KMS-11 (cell line): ENCODE measurements around the gene PLCB2.

Experiments used
- H2AFZ ChIP-seq: fragments of 200-600 bp; sonication (generic); 2 replicates; pipeline ENCODE4 v1.6.1; 2016; ENCODE audit warnings: antibody characterized with exemption, mixed run types, low read depth
- H3K27ac ChIP-seq: fragments of 200-600 bp; sonication (generic); 2 replicates; pipeline ENCODE4 v1.6.1; 2016; ENCODE audit warnings: mild to moderate bottlenecking, mixed run types
- H3K27me3 ChIP-seq: fragments of 200-600 bp; sonication (generic); 2 replicates; pipeline ENCODE4 v1.6.1; 2017; ENCODE audit warnings: mild to moderate bottlenecking, low read depth, mixed run types, moderate library complexity; ENCODE audit not compliant: insufficient read depth
- H3K36me3 ChIP-seq: fragments of 200-600 bp; sonication (generic); 2 replicates; pipeline ENCODE4 v1.6.1; 2017; ENCODE audit warnings: mild to moderate bottlenecking, mixed run types; ENCODE audit not compliant: insufficient read depth
- H3K4me1 ChIP-seq: fragments of 200-600 bp; sonication (generic); 2 replicates; pipeline ENCODE4 v1.6.1; 2016; ENCODE audit warnings: mild to moderate bottlenecking, low read depth, mixed run types; ENCODE audit not compliant: poor library complexity, severe bottlenecking
- H3K4me2 ChIP-seq: fragments of 200-600 bp; sonication (generic); 2 replicates; pipeline ENCODE4 v1.7.0; 2016; ENCODE audit warnings: mild to moderate bottlenecking, mixed run types
- H3K4me3 ChIP-seq: fragments of 200-600 bp; sonication (generic); IDR thresholded peaks from 2 replicates; pipeline ENCODE4 v1.6.1; 2017; ENCODE audit warnings: low read depth, low read length, mixed read lengths; ENCODE audit not compliant: insufficient read depth
- H3K79me2 ChIP-seq: fragments of 200-600 bp; sonication (generic); 2 replicates; pipeline ENCODE4 v1.6.1; 2016; ENCODE audit warnings: low read depth, mixed run types; ENCODE audit not compliant: insufficient read depth
- H3K9ac ChIP-seq: fragments of 200-600 bp; sonication (generic); 2 replicates; pipeline ENCODE4 v1.6.1; 2016; ENCODE audit warnings: mild to moderate bottlenecking, mixed run types
- H4K20me1 ChIP-seq: fragments of 200-600 bp; sonication (generic); 2 replicates; pipeline ENCODE4 v1.6.1; 2016; ENCODE audit warnings: mild to moderate bottlenecking, mixed run types; ENCODE audit not compliant: insufficient read depth
- TF ChIP-seq, protein P1 (sequence below): fragments of 200-600 bp; sonication (generic); conservative IDR thresholded peaks from 2 replicates; pipeline ENCODE4 v1.6.1; 2017; ENCODE audit warnings: low read depth, mild to moderate bottlenecking, antibody characterized with exemption, low read length, moderate library complexity, mixed read lengths

Gene PLCB2

DNA sequence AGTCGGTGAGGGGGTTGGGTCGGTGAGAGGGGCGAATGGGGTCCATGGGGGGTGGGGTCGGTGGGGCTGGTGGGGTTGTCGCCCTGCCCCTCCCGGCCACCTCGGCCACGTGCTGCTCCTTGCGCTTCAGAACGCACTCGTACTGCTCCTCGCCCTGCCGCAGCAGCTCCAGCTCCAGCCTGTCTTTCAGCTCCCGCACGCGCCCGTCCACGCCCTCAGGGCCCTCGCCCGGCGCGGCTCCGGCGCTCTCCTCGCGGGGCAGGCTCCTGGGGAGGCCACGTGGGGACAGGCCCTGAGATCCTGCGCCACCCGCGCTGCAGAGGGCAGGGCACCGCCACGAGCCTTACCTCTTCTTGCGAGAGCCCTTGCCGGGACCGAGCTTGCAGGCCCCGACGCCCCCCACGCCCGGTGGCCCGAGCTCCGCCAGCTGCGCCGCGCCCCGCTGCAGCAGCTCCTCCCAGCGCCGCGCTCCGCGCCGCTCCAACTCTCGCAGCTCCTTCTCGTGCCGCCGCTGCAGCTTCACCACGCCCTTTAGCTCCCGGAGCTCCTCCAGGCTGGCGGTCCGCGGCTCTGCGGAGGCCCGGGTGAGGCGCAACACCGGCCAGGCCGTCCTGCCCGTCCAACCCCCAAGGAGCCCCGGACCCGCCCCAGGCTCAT, 16.7 kb downstream of the PLCB2 start:
- Histone ChIP-seq H3K79me2 (no peaks in the 10 kb centered on the region), H3K4me1 (no peaks in the 10 kb centered on the region), H3K9ac (no peak overlapping the region), H3K4me2 (no peak overlapping the region), H3K36me3 (no peaks in the 10 kb centered on the region), H3K27me3 (peaks cover 37% of the 10 kb centered on the region; the same call in 1 of the 2 replicates), H2AFZ (no peak overlapping the region), H3K27ac (no peak overlapping the region), H3K4me3 (no peak overlapping the region), H4K20me1 (no peaks in the 10 kb centered on the region)
- TF ChIP-seq, protein P1, sequence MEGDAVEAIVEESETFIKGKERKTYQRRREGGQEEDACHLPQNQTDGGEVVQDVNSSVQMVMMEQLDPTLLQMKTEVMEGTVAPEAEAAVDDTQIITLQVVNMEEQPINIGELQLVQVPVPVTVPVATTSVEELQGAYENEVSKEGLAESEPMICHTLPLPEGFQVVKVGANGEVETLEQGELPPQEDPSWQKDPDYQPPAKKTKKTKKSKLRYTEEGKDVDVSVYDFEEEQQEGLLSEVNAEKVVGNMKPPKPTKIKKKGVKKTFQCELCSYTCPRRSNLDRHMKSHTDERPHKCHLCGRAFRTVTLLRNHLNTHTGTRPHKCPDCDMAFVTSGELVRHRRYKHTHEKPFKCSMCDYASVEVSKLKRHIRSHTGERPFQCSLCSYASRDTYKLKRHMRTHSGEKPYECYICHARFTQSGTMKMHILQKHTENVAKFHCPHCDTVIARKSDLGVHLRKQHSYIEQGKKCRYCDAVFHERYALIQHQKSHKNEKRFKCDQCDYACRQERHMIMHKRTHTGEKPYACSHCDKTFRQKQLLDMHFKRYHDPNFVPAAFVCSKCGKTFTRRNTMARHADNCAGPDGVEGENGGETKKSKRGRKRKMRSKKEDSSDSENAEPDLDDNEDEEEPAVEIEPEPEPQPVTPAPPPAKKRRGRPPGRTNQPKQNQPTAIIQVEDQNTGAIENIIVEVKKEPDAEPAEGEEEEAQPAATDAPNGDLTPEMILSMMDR = no peak

DNA sequence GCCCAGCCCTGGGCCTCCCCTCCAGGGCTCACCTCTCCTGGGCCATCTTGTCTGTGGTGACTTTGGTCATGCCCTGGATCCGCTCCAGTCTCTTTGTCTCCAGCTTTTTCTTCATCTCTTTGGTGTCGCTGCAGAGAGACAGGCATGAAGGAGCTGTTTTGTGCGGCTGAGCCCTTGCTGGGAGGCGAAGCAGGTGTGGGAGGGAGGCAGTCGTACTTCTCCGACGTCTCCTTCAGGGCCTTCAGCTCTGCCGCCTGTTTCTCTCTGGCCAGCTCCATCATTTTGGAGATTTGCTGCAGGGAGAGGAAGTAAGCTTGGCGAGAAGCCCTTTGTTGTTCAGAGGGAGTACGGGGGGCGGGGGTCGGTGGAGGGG, 17.2 kb downstream of the PLCB2 start:
- Histone ChIP-seq H3K36me3 (no peaks in the 10 kb centered on the region), H3K79me2 (no peaks in the 10 kb centered on the region), H4K20me1 (no peaks in the 10 kb centered on the region), H3K27ac (no peak overlapping the region), H3K4me1 (no peaks in the 10 kb centered on the region), H2AFZ (no peak overlapping the region), H3K4me2 (no peak overlapping the region), H3K9ac (no peak overlapping the region), H3K27me3 (peaks cover 34% of the 10 kb centered on the region; the same call in 1 of the 2 replicates), H3K4me3 (no peak overlapping the region)
- TF ChIP-seq, protein P1 = no peak

DNA sequence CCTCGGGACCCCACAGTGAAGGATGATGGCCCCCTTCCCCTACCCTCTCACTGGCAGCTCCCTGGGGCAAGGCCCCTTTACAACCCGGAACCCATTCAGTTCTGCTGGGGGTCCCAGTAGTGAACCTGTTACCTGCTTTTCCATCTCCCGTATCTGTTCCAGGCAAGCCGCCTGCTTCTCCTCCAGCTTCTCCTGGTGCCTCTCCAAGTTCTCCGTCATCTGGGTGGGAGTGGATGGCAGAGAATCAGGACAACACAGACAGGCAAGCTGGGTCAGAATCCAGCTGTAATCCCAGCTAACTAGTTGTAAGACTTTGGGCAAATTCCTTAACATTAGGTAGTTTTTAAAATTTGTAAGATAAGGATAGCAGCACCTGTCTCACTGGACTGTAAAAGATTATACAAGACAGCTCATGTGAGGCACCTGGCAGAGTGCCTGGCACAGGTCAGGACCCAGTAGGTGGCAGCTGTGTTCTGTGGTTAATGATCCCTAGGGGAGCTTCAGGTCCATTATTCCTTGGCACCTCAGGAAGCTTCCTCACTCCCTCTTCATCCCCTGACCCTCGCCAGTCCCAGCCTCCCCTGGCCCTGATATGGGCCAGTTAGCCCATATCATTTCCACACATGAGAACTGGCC, 18.5 kb downstream of the PLCB2 start:
- no peak overlapping the region for H3K4me3 ChIP-seq
- TF ChIP-seq, protein P1 = no peak
- no peaks in the 10 kb centered on the region for H3K36me3 ChIP-seq
- no peak overlapping the region for H3K9ac ChIP-seq
- peaks cover 34% of the 10 kb centered on the region; the same call in 1 of the 2 replicates for H3K27me3 ChIP-seq
- no peak overlapping the region for H3K27ac ChIP-seq
- no peaks in the 10 kb centered on the region for H4K20me1 ChIP-seq
- no peak overlapping the region for H2AFZ ChIP-seq
- H3K4me2 ChIP-seq = no peak overlapping the region
- no peaks in the 10 kb centered on the region for H3K4me1 ChIP-seq
- H3K79me2 ChIP-seq = no peaks in the 10 kb centered on the region

DNA sequence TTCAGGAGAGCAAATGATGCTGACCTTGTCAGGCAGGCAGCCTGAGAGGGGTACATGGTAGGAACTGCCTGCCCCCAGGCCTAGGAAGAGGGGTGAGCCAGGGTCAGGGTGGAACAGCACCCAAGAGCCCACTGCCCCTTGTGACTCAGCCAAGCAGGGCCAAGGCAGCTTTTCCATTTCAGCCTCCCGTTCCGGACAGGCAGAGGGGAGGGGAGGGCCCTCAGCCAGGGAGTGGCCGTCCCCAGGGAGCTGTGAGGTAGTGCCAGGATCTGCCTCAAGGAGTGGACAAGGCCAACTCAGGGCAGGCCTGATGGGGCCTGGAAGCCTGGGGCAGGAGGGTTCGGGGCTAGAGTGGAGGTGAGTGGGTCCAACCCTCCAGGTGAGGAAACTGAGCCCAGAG, 19.8 kb downstream of the PLCB2 start:
- Histone ChIP-seq H4K20me1 (no peaks in the 10 kb centered on the region), H3K4me1 (no peaks in the 10 kb centered on the region), H2AFZ (no peak overlapping the region), H3K4me2 (no peak overlapping the region), H3K4me3 (no peak overlapping the region), H3K9ac (no peak overlapping the region), H3K79me2 (no peaks in the 10 kb centered on the region), H3K36me3 (no peaks in the 10 kb centered on the region), H3K27me3 (peaks cover 23% of the 10 kb centered on the region; the same call in 1 of the 2 replicates), H3K27ac (no peak overlapping the region)
- TF ChIP-seq, protein P1 = no peak
